SK-N-SH (cell line): Measurements from ENCODE around the gene DUSP5. TPM values are rescaled to one million over a fixed set of nuclear protein-coding genes. Genes with fewer than 3 reads are reported as not detected.

Source experiments
- CTCF ChIA-PET: fragments of 300-600, 350-600 bp; formaldehyde crosslinking; extraction: SDS; loops from one replicate; lab custom pipeline; 2021; lab: Yijun Ruan, JAX
- POLR2A ChIA-PET: fragments of 350-600 bp; sonication (Branson Sonifier 250); formaldehyde crosslinking; extraction: SDS; loops from one replicate; lab custom pipeline; 2020; ENCODE audit warnings: antibody characterized with exemption, inconsistent platforms; lab: Yijun Ruan, JAX
- DNase-seq: peaks from one replicate; pipeline ENCODE4 v3.0.0; 2012
- H2AFZ ChIP-seq: fragments of 200-600 bp; sonication (generic); 2 replicates; pipeline ENCODE4 v1.8.1; 2016; ENCODE audit warnings: antibody characterized with exemption, mild to moderate bottlenecking, low read depth
- H3F3A ChIP-seq: fragments of 200-600 bp; sonication (generic); replicated peaks from 2 replicates; pipeline ENCODE3; 2016; ENCODE audit warnings: antibody characterized with exemption, mild to moderate bottlenecking; ENCODE audit not compliant: insufficient read depth
- H3K27ac ChIP-seq, 2 experiments: fragments of 200-500 bp in 1 of 2; fragments of 200-600 bp in 1 of 2; sonication (Bioruptor generic) in 1 of 2; sonication (generic), shearing (Covaris generic) in 1 of 2; 2 replicates each; pipeline versions ENCODE4 v1.5.1 to v1.6.1; 2014 to 2016; ENCODE audit warnings: low read depth in 2 of 2, inconsistent platforms in 1 of 2, low read length in 1 of 2, mild to moderate bottlenecking in 1 of 2, mixed read lengths in 1 of 2
- H3K27me3 ChIP-seq: fragments of 200-600 bp; sonication (generic), shearing (Covaris generic); 2 replicates; pipeline ENCODE4 v1.6.1; 2016; ENCODE audit warnings: mixed run types; ENCODE audit not compliant: insufficient read depth
- H3K36me3 ChIP-seq, 2 experiments: fragments of 200-500 bp in 1 of 2; fragments of 200-600 bp in 1 of 2; sonication (Bioruptor generic) in 1 of 2; sonication (generic) in 1 of 2; replicated peaks in 1 of 2; 2 replicates each; pipeline versions ENCODE3 to v1.5.1; 2014 to 2016; ENCODE audit warnings: low read length in 1 of 2, mild to moderate bottlenecking in 1 of 2; ENCODE audit not compliant: insufficient read depth in 2 of 2, control insufficient read depth in 1 of 2
- H3K4me1 ChIP-seq, 2 experiments: fragments of 200-500 bp in 1 of 2; fragments of 200-600 bp in 1 of 2; sonication (Bioruptor generic) in 1 of 2; sonication (generic), shearing (Covaris generic) in 1 of 2; 2 replicates each; pipeline versions ENCODE4 v1.5.1 to v1.6.1; 2014 to 2016; ENCODE audit warnings: low read depth in 1 of 2, low read length in 1 of 2, mixed run types in 1 of 2; ENCODE audit not compliant: insufficient read depth in 2 of 2, control insufficient read depth in 1 of 2
- H3K4me2 ChIP-seq: fragments of 200-600 bp; sonication (generic), shearing (Covaris generic); 2 replicates; pipeline ENCODE4 v1.6.1; 2017; ENCODE audit warnings: mixed run types
- H3K4me3 ChIP-seq, 2 experiments: fragments of 200-500 bp in 1 of 2; fragments of 200-600 bp in 1 of 2; sonication (Bioruptor generic) in 1 of 2; sonication (generic), shearing (Covaris generic) in 1 of 2; 2 replicates each; pipeline versions ENCODE4 v1.5.1 to v1.8.1; 2014 to 2016; ENCODE audit warnings: low read depth in 2 of 2, inconsistent platforms in 1 of 2, low read length in 1 of 2, mild to moderate bottlenecking in 1 of 2, mixed read lengths in 1 of 2, moderate library complexity in 1 of 2
- H3K79me2 ChIP-seq: fragments of 200-600 bp; sonication (generic); 2 replicates; pipeline ENCODE4 v1.8.1; 2017; ENCODE audit warnings: mild to moderate bottlenecking; ENCODE audit not compliant: insufficient read depth
- H3K9ac ChIP-seq: fragments of 200-600 bp; sonication (generic); 2 replicates; pipeline ENCODE4 v1.6.1; 2017; ENCODE audit warnings: mixed run types
- H3K9me2 ChIP-seq: fragments of 200-600 bp; sonication (generic); 2 replicates; pipeline ENCODE4 v1.6.1; 2017; ENCODE audit warnings: mixed run types
- H3K9me3 ChIP-seq: fragments of 200-600 bp; sonication (generic); 2 replicates; pipeline ENCODE4 v1.6.1; 2017; ENCODE audit warnings: mixed run types, mild to moderate bottlenecking, moderate library complexity
- H4K20me1 ChIP-seq: fragments of 200-600 bp; sonication (generic); 2 replicates; pipeline ENCODE4 v1.6.1; 2017; ENCODE audit warnings: mild to moderate bottlenecking, mixed run types; ENCODE audit not compliant: insufficient read depth
- CHD2 ChIP-seq: fragments of 150-350 bp; IDR thresholded peaks from 2 replicates; pipeline ENCODE4 v1.6.1; 2018; ENCODE audit warnings: low read length; ENCODE audit not compliant: partially characterized antibody
- CTCF ChIP-seq: fragments of 200-600 bp; sonication (generic); IDR thresholded peaks from 2 replicates; pipeline ENCODE4 v1.6.1; 2017; ENCODE audit warnings: antibody characterized with exemption, mild to moderate bottlenecking, moderate library complexity
- FOSL2 ChIP-seq: IDR thresholded peaks from 2 replicates; pipeline ENCODE4 v1.4.0; 2012; ENCODE audit warnings: low read depth, mild to moderate bottlenecking, moderate library complexity, borderline replicate concordance
- FOXJ3 ChIP-seq: sonication (generic); formaldehyde crosslinking; IDR thresholded peaks from 2 replicates; pipeline ENCODE4 v1.5.1; 2020; ENCODE audit warnings: mild to moderate bottlenecking, missing genetic modification reagents
- FOXM1 ChIP-seq: IDR thresholded peaks from 2 replicates; pipeline ENCODE4 v1.4.0; 2012; ENCODE audit warnings: low read depth, mild to moderate bottlenecking
- GATA2 ChIP-seq: sonication (generic); formaldehyde crosslinking; IDR thresholded peaks from 2 replicates; pipeline ENCODE4 v1.5.0; 2020; ENCODE audit warnings: mild to moderate bottlenecking, missing genetic modification reagents
- MEF2A ChIP-seq: IDR thresholded peaks from 2 replicates; pipeline ENCODE4 v1.4.0; 2012; ENCODE audit warnings: low read depth, borderline replicate concordance
- NFIC ChIP-seq: IDR thresholded peaks from 2 replicates; pipeline ENCODE4 v1.4.0; 2012; ENCODE audit warnings: borderline replicate concordance
- RCOR1 ChIP-seq: fragments of 150-350 bp; IDR thresholded peaks from 2 replicates; pipeline ENCODE4 v1.6.1; 2017; ENCODE audit warnings: antibody characterized with exemption, low read length
- RFX5 ChIP-seq: IDR thresholded peaks from 2 replicates; pipeline ENCODE4 v1.6.1; 2012; ENCODE audit warnings: mild to moderate bottlenecking, improper control_type of control experiment, low read length
- SMC3 ChIP-seq: IDR thresholded peaks from 2 replicates; pipeline ENCODE4 v1.6.1; 2012; ENCODE audit warnings: low read depth, low read length, improper control_type of control experiment
- TEAD4 ChIP-seq: IDR thresholded peaks from 2 replicates; pipeline ENCODE4 v1.4.0; 2012; ENCODE audit warnings: mild to moderate bottlenecking, borderline replicate concordance; ENCODE audit not compliant: insufficient read depth
- YY1 ChIP-seq: IDR thresholded peaks from 2 replicates; pipeline ENCODE4 v1.4.0; 2012; ENCODE audit warnings: low read depth, mild to moderate bottlenecking
- whole genome bisulfite sequencing: methylation state at CpG from one replicate; pipeline ENCODE4 v1.1.6; 2017; ENCODE audit warnings: low lambda C conversion rate; 5-methylcytosine and 5-hydroxymethylcytosine counted together
- polyA plus RNA-seq, 3 experiments: library from polyadenylated mRNA; depleted of rRNA; stranded (reverse); fragments of >200 nt; gene quantifications; 2 replicates each; pipeline ENCODE4 v1.2.3, GENCODE V29; 2012
- TF ChIP-seq, protein P1 (sequence below): fragments of 150-350 bp; IDR thresholded peaks from 2 replicates; pipeline ENCODE4 v1.6.1; 2017; ENCODE audit warnings: antibody characterized with exemption, low read length, low read depth, borderline replicate concordance
- TF ChIP-seq, protein P2 (sequence below): IDR thresholded peaks from 2 replicates; pipeline ENCODE4; 2012
- TF ChIP-seq, protein P3 (sequence below): IDR thresholded peaks from 2 replicates; pipeline ENCODE4 v1.4.0; 2012; ENCODE audit warnings: low read depth, borderline replicate concordance

Gene DUSP5
- polyA plus RNA-seq, 1 of the 3 experiments (the other 2 are of a cell fraction), result 52.0 TPM

DNA sequence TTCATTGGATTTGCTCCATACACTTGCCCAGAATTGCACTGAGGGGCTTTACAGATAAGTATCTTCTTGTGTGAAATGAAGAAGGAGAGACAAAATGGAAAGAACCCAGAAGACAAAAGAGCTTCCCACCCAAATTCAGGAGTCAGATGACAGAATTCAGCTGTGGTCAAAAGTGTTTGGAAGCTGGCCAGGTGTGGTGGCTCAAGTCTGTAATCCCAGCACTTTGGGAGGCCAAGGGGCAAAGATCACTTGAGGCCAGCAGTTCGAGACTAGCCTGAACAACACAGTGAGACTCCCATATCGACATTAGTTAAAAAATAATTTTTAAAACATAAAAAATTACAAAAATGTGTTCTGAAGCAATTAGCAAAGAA, 27.1 kb downstream of the DUSP5 start:
- H3K4me1 ChIP-seq, result peaks cover 8 to 48% of the 10 kb centered on the region in 2 experiments; a peak in 3 of 4 replicates
- no peak overlapping the region for H2AFZ ChIP-seq
- peaks cover 34% of the 10 kb centered on the region for H3F3A ChIP-seq
- H4K20me1 ChIP-seq, result no peaks in the 10 kb centered on the region
- no peaks in the 10 kb centered on the region; the same call in 1 of the 2 replicates for H3K79me2 ChIP-seq
- DNase-seq, result no peak
- no peaks in the 10 kb centered on the region for H3K9me2 ChIP-seq
- no peaks in the 10 kb centered on the region for H3K27me3 ChIP-seq
- H3K9ac ChIP-seq, result no peak overlapping the region
- H3K36me3 ChIP-seq, result no peaks in the 10 kb centered on the region
- H3K4me2 ChIP-seq, result no peak overlapping the region
- TF ChIP-seq FOXJ3 (no peak), NFIC (no peak), TEAD4 (no peak), RFX5 (no peak), MEF2A (no peak), RCOR1 (no peak), CHD2 (no peak), CTCF (no peak), SMC3 (no peak), GATA2 (CRISPR knock-in tag) (no peak), FOXM1 (no peak), FOSL2 (no peak), YY1 (no peak)
- TF ChIP-seq, protein P1, sequence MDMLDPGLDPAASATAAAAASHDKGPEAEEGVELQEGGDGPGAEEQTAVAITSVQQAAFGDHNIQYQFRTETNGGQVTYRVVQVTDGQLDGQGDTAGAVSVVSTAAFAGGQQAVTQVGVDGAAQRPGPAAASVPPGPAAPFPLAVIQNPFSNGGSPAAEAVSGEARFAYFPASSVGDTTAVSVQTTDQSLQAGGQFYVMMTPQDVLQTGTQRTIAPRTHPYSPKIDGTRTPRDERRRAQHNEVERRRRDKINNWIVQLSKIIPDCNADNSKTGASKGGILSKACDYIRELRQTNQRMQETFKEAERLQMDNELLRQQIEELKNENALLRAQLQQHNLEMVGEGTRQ, result no peak
- TF ChIP-seq, protein P2, sequence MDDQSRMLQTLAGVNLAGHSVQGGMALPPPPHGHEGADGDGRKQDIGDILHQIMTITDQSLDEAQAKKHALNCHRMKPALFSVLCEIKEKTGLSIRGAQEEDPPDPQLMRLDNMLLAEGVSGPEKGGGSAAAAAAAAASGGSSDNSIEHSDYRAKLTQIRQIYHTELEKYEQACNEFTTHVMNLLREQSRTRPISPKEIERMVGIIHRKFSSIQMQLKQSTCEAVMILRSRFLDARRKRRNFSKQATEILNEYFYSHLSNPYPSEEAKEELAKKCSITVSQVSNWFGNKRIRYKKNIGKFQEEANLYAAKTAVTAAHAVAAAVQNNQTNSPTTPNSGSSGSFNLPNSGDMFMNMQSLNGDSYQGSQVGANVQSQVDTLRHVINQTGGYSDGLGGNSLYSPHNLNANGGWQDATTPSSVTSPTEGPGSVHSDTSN, result no peak
- TF ChIP-seq, protein P3, sequence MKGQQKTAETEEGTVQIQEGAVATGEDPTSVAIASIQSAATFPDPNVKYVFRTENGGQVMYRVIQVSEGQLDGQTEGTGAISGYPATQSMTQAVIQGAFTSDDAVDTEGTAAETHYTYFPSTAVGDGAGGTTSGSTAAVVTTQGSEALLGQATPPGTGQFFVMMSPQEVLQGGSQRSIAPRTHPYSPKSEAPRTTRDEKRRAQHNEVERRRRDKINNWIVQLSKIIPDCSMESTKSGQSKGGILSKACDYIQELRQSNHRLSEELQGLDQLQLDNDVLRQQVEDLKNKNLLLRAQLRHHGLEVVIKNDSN, result no peak
- H3K27ac ChIP-seq, result 0 out of 4 replicates have a peak overlapping the region, but pooled peaks of 1 of the 2 experiments have one; percentile 2
- CTCF ChIA-PET, result interaction anchor here (1.4 kb wide), 1 partner anchor 171 kb away, joined by 3 read pairs; no protein-coding TSS in a partner anchor
- 94% methylated on average over 2 of the region's 2 CpGs for WGBS
- no peak overlapping the region for H3K4me3 ChIP-seq
- no peaks in the 10 kb centered on the region for H3K9me3 ChIP-seq
- POLR2A ChIA-PET, result no interaction called here
